NT2/D1 (cell line): ENCODE measurements around the gene HSPB1.
A peak's percentile ranks its signal among the peaks of the same experiment; 100 is the strongest.
"Not testable (repeated sequence)": the region's sequence is repeated elsewhere in the genome, so short reads cannot be mapped to it uniquely, and the experiment has no call there.

ENCODE experiments used
- DNase-seq: peaks from one replicate; pipeline ENCODE4 v3.0.0-alpha.2; 2011; ENCODE audit warnings: low read depth, low spot score
- H3K27me3 ChIP-seq: 2 replicates; pipeline ENCODE4 v1.6.0; 2011; ENCODE audit warnings: mild to moderate bottlenecking; ENCODE audit not compliant: insufficient read length, insufficient read depth
- H3K36me3 ChIP-seq: 2 replicates; pipeline ENCODE4 v1.6.1; 2011; ENCODE audit warnings: mild to moderate bottlenecking, low read length, mixed read lengths; ENCODE audit not compliant: insufficient read depth, insufficient read length
- H3K4me1 ChIP-seq: 2 replicates; pipeline ENCODE4 v1.5.1; 2011; ENCODE audit not compliant: insufficient read depth, insufficient read length
- H3K4me3 ChIP-seq: 2 replicates; pipeline ENCODE4 v1.5.1; 2011; ENCODE audit warnings: low read depth; ENCODE audit not compliant: insufficient read length
- H3K9ac ChIP-seq: 2 replicates; pipeline ENCODE4 v1.6.0; 2011; ENCODE audit warnings: low read depth; ENCODE audit not compliant: insufficient read length
- H3K9me3 ChIP-seq: 2 replicates; pipeline ENCODE4 v1.5.1; 2011; ENCODE audit warnings: mild to moderate bottlenecking, low read length; ENCODE audit not compliant: insufficient read depth
- SUZ12 ChIP-seq: IDR thresholded peaks from 2 replicates; pipeline ENCODE4 v1.6.1; 2011; ENCODE audit not compliant: insufficient read length, insufficient read depth; ENCODE audit errors: extremely low read depth
- YY1 ChIP-seq: IDR thresholded peaks from 2 replicates; pipeline ENCODE4 v1.6.1; 2011; ENCODE audit not compliant: insufficient read length, insufficient read depth
- ZNF274 ChIP-seq: IDR thresholded peaks from 2 replicates; pipeline ENCODE4 v1.6.1; 2011; ENCODE audit warnings: mild to moderate bottlenecking, low read depth, low read length

The HSPB1 gene

GRCh38 chr7:76261931-76262330 lies 40.5 kb upstream of the HSPB1 start:
- Histone ChIP-seq H3K4me3 (no peak overlapping the region), H3K27me3 (peaks cover 4% of the 10 kb centered on the region), H3K9me3 (no peaks in the 10 kb centered on the region), H3K36me3 (peaks cover 2% of the 10 kb centered on the region), H3K4me1 (peaks cover 11% of the 10 kb centered on the region), H3K9ac (no peak overlapping the region)
- DNase-seq, result no peak
- no peak for TF ChIP-seq SUZ12
- no peak for TF ChIP-seq ZNF274
- TF ChIP-seq YY1, result no peak

- H3K36me3 ChIP-seq, result no peaks in the 10 kb centered on the region
- H3K27me3 ChIP-seq, result peaks cover 10% of the 10 kb centered on the region
- no peak for TF ChIP-seq ZNF274
- TF ChIP-seq YY1, result no peak
- TF ChIP-seq SUZ12, result no peak
Observed at GRCh38 chr7:76262683-76263402, 39.6 kb upstream of the HSPB1 start.

GRCh38 chr7:76265299-76265698 lies 37.2 kb upstream of the HSPB1 start:
- no peak overlapping the region for H3K9ac ChIP-seq
- no peak for DNase-seq
- peaks cover 24% of the 10 kb centered on the region for H3K4me1 ChIP-seq
- no peak overlapping the region for H3K4me3 ChIP-seq
- no peaks in the 10 kb centered on the region for H3K36me3 ChIP-seq
- H3K9me3 ChIP-seq, result no peaks in the 10 kb centered on the region
- H3K27me3 ChIP-seq, result peaks cover 10% of the 10 kb centered on the region
- TF ChIP-seq YY1 (no peak), ZNF274 (no peak), SUZ12 (no peak)

More at GRCh38 chr7:76262683-76263402, 39.6 kb upstream of the HSPB1 start:
- H3K9me3 ChIP-seq, result no peaks in the 10 kb centered on the region
- DNase-seq, result peak; percentile 84
- peaks cover 13% of the 10 kb centered on the region for H3K4me1 ChIP-seq
- no peak overlapping the region for H3K4me3 ChIP-seq
- peak overlapping the region; percentile 42 for H3K9ac ChIP-seq

GRCh38 chr7:76267107-76267893 lies 35.2 kb upstream of the HSPB1 start:
- no peak for DNase-seq
- Histone ChIP-seq H3K36me3 (no peaks in the 10 kb centered on the region), H3K9ac (peak overlapping the region; percentile 66), H3K27me3 (peaks cover 10% of the 10 kb centered on the region), H3K9me3 (no peaks in the 10 kb centered on the region), H3K4me1 (peaks cover 15% of the 10 kb centered on the region), H3K4me3 (peak overlapping the region; percentile 45)
- TF ChIP-seq ZNF274 (no peak), SUZ12 (no peak), YY1 (no peak)

GRCh38 chr7:76267894-76268183 lies 34.6 kb upstream of the HSPB1 start:
- no peak for DNase-seq
- no peaks in the 10 kb centered on the region for H3K36me3 ChIP-seq
- no peak overlapping the region for H3K4me3 ChIP-seq
- TF ChIP-seq ZNF274 (no peak), SUZ12 (no peak), YY1 (no peak)
- peaks cover 15% of the 10 kb centered on the region for H3K4me1 ChIP-seq
- H3K9ac ChIP-seq, result no peak overlapping the region
- peaks cover 10% of the 10 kb centered on the region for H3K27me3 ChIP-seq
- no peaks in the 10 kb centered on the region for H3K9me3 ChIP-seq

- no peak overlapping the region for H3K4me3 ChIP-seq
- H3K9me3 ChIP-seq, result no peaks in the 10 kb centered on the region
- H3K36me3 ChIP-seq, result no peaks in the 10 kb centered on the region
- H3K4me1 ChIP-seq, result peaks cover 15% of the 10 kb centered on the region
- no peak overlapping the region for H3K9ac ChIP-seq
- no peak for TF ChIP-seq SUZ12
- TF ChIP-seq ZNF274, result no peak
- TF ChIP-seq YY1, result no peak
- peaks cover 10% of the 10 kb centered on the region for H3K27me3 ChIP-seq
- no peak for DNase-seq
Observed at GRCh38 chr7:76268376-76268775, 34.1 kb upstream of the HSPB1 start.

GRCh38 chr7:76269895-76270294 lies 32.6 kb upstream of the HSPB1 start:
- no peak for DNase-seq
- Histone ChIP-seq H3K9me3 (no peaks in the 10 kb centered on the region), H3K4me3 (no peak overlapping the region), H3K4me1 (peaks cover 15% of the 10 kb centered on the region), H3K27me3 (peaks cover 10% of the 10 kb centered on the region), H3K9ac (no peak overlapping the region), H3K36me3 (no peaks in the 10 kb centered on the region)
- TF ChIP-seq SUZ12 (no peak), YY1 (no peak), ZNF274 (no peak)

GRCh38 chr7:76271384-76271783 lies 31.1 kb upstream of the HSPB1 start:
- H3K36me3 ChIP-seq, H3K9me3 ChIP-seq, H3K4me3 ChIP-seq, H3K27me3 ChIP-seq, DNase-seq, H3K9ac ChIP-seq: not testable (repeated sequence)
- H3K4me1 ChIP-seq, result peaks cover 15% of the 10 kb centered on the region
